Upper lobe of right lung (tissue), 1 donor: Measurements from ENCODE around the gene EXT2. TPM values are rescaled to one million over a fixed set of nuclear protein-coding genes. Genes with fewer than 3 reads are reported as not detected.

Source experiments
- ATAC-seq: fragments of 200-7000 bp; cut with Tn5 transposase; one replicate; pipeline ENCODE4 v1.9.1; 2020; ENCODE audit warnings: mild to moderate bottlenecking, moderate library complexity
- DNase-seq: peaks from one replicate; pipeline ENCODE4 v3.0.0-alpha.2; 2020
- H3K27ac ChIP-seq: fragments of 200-600 bp; one replicate; pipeline ENCODE4 v1.8.0; 2022
- H3K27me3 ChIP-seq: fragments of 200-600 bp; one replicate; pipeline ENCODE4 v1.8.0; 2022; ENCODE audit warnings: mild to moderate bottlenecking
- H3K36me3 ChIP-seq: fragments of 200-600 bp; one replicate; pipeline ENCODE4 v1.8.0; 2022
- H3K4me1 ChIP-seq: fragments of 200-600 bp; one replicate; pipeline ENCODE4 v1.8.0; 2022
- H3K4me3 ChIP-seq: fragments of 200-600 bp; one replicate; pipeline ENCODE4 v1.8.0; 2022; ENCODE audit warnings: mild to moderate bottlenecking
- H3K9me3 ChIP-seq: fragments of 200-600 bp; one replicate; pipeline ENCODE4 v1.8.0; 2022
- CTCF ChIP-seq: fragments of 200-600 bp; IDR thresholded peaks from one replicate; pipeline ENCODE4 v1.8.0; 2022; ENCODE audit warnings: antibody characterized with exemption
- intact Hi-C: fragments of 100-400 bp; cut with DNase I; formaldehyde crosslinking; loops from one replicate; pipeline ENCODE4 v1.11.0; 2022
- total RNA-seq: library from RNA; stranded (reverse); fragmentation: NEBNext Ultra II Directional; extraction: Animal tissue kit (Norgen Biotek cat#: 25700); gene quantifications from one replicate; pipeline ENCODE4 v1.2.1, GENCODE V29; 2021
- donor health status: DM: no; HTN: yes; CAD: no; lungs with severe emphysema.

The EXT2 gene
- total RNA-seq, 1 donor from 2014 or later, result 61.2 TPM

- Histone ChIP-seq H3K4me3 (no peak overlapping the region), H3K27me3 (no peaks in the 10 kb centered on the region), H3K9me3 (no peaks in the 10 kb centered on the region), H3K27ac (no peak overlapping the region), H3K36me3 (no peaks in the 10 kb centered on the region), H3K4me1 (no peaks in the 10 kb centered on the region)
- DNase-seq (no peak), ATAC-seq (no peak)
- no peak for TF ChIP-seq CTCF
- intact Hi-C loops, result no loop called here
Observed at GRCh38 chr11:44217432-44217831, 122.0 kb downstream of the EXT2 start.

- TF ChIP-seq CTCF, result no peak
- no peak for DNase-seq
- Histone ChIP-seq H3K9me3 (no peaks in the 10 kb centered on the region), H3K4me1 (no peaks in the 10 kb centered on the region), H3K36me3 (no peaks in the 10 kb centered on the region), H3K27ac (no peak overlapping the region), H3K4me3 (no peak overlapping the region), H3K27me3 (no peaks in the 10 kb centered on the region)
- ATAC-seq, result no peak
- intact Hi-C loops, result no loop called here
Observed at GRCh38 chr11:44219830-44220796, 124.6 kb downstream of the EXT2 start.

- no peak for TF ChIP-seq CTCF
- H3K4me1 ChIP-seq, result no peaks in the 10 kb centered on the region
- H3K4me3 ChIP-seq, result no peak overlapping the region
- ATAC-seq (no peak), DNase-seq (no peak)
- no peaks in the 10 kb centered on the region for H3K27me3 ChIP-seq
- intact Hi-C loops, result no loop called here
- H3K36me3 ChIP-seq, result no peaks in the 10 kb centered on the region
- H3K27ac ChIP-seq, result no peak overlapping the region
- no peaks in the 10 kb centered on the region for H3K9me3 ChIP-seq
Observed at GRCh38 chr11:44221456-44221855, 126.0 kb downstream of the EXT2 start.

DNA sequence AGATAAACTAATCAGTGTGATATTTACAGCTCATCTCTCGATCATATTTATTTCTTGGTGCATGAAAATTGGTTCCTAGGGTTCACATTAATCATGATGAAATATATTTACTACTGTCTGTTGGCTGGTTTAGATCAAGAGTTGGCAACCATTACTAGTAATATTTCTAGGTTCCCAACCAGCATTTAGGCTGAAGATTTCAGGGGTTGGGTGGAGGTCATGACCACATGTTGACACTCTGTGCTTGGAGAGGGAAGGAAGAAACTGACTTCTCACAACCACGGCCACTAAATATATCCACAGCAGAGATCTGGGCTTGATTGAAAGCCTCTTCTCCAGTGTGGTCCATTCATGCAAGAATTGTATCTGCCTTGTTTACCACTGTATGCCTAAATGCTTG, 126.5 kb downstream of the EXT2 start:
- Histone ChIP-seq H3K9me3 (no peaks in the 10 kb centered on the region), H3K4me3 (no peak overlapping the region), H3K36me3 (no peaks in the 10 kb centered on the region), H3K27ac (no peak overlapping the region), H3K27me3 (no peaks in the 10 kb centered on the region), H3K4me1 (no peaks in the 10 kb centered on the region)
- no peak for DNase-seq
- no peak for TF ChIP-seq CTCF
- ATAC-seq, result no peak
- intact Hi-C loops, result no loop called here

DNA sequence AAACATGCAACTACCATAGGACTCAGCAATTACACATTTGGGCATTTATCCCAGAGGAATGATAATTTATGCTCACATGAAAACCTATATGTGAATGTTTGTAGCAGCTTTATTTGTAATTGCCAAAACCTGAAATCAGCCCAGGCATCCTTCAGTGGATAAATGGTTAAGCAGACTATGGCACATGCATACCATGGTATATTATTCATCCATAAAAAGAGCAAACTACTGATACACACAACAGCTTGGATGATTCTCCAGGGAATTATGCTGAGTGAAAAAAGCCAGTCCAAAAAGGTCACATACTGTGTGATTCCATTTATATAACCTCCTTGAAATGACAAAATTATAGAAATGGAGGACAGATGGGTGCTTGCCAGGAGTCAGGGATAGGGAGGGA, 127.8 kb downstream of the EXT2 start:
- DNase-seq (no peak), ATAC-seq (no peak)
- TF ChIP-seq CTCF, result no peak
- Histone ChIP-seq H3K9me3 (no peaks in the 10 kb centered on the region), H3K27me3 (no peaks in the 10 kb centered on the region), H3K4me1 (no peaks in the 10 kb centered on the region), H3K27ac (no peak overlapping the region), H3K36me3 (no peaks in the 10 kb centered on the region), H3K4me3 (no peak overlapping the region)
- intact Hi-C loops, result no loop called here
